22Rv1 (cell line): ENCODE measurements around the gene IL1R1.

Experiments
- CTCF ChIP-seq: fragments of 450-650 bp; IDR thresholded peaks from 2 replicates; pipeline ENCODE4 v1.5.1; 2017; ENCODE audit warnings: mild to moderate bottlenecking
- ZFX ChIP-seq: fragments of 450-650 bp; IDR thresholded peaks from 2 replicates; pipeline ENCODE4 v1.6.1; 2017; ENCODE audit warnings: antibody characterized with exemption, borderline replicate concordance

DNA sequence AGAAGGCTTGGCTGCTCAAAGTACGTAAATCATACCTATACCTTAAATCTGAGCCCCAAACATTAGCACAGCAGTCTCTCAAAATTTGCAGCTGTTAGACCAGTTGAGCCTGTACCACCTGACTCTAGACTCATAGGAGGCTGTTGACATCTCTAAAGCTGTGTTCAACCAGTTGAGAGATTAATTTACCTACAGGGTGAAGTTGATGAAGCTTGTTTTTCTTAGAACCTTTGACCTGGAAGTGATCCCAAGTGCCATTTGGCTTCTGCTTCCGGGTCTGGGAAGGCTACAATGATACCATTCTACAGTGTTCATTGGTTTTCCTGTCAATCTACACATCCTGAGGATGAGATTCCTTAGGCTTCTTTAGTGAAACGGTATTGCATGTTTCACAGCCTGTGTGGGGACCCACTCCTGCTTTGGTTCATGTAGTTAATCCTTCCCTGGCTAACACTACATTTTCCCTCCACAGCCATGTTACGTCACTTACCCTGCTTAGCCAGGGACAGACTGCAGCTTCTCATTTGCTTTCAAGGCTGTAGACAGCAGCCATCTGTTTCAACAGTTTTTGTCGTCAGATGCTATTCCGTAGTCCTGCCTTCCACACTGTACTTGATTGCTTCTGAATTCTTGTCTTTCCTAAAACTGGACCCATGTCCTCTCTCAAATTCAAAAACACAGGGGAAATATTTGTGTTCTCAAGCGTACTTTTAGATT is 39.5 kb downstream of the IL1R1 start:
- TF ChIP-seq CTCF: no peak
- no peak for TF ChIP-seq ZFX
